T1000 (cell line): Measurements from ENCODE around the gene SKOR2.

Experiments
- DNase-seq: peaks from one replicate; lab custom pipeline; 2025; ENCODE audit warnings: mixed read lengths; lab: John Stamatoyannopoulos, UW

Gene SKOR2, protein sequence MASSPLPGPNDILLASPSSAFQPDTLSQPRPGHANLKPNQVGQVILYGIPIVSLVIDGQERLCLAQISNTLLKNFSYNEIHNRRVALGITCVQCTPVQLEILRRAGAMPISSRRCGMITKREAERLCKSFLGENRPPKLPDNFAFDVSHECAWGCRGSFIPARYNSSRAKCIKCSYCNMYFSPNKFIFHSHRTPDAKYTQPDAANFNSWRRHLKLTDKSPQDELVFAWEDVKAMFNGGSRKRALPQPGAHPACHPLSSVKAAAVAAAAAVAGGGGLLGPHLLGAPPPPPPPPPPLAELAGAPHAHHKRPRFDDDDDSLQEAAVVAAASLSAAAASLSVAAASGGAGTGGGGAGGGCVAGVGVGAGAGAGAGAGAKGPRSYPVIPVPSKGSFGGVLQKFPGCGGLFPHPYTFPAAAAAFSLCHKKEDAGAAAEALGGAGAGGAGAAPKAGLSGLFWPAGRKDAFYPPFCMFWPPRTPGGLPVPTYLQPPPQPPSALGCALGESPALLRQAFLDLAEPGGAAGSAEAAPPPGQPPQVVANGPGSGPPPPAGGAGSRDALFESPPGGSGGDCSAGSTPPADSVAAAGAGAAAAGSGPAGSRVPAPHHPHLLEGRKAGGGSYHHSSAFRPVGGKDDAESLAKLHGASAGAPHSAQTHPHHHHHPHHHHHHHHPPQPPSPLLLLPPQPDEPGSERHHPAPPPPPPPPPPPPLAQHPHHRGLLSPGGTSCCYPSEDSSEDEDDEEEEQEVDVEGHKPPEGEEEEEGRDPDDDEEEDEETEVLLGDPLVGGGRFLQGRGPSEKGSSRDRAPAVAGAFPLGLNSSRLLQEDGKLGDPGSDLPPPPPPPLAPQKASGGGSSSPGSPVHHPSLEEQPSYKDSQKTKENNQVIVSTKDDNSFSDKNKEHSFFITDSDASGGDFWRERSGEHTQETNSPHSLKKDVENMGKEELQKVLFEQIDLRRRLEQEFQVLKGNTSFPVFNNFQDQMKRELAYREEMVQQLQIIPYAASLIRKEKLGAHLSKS

DNA sequence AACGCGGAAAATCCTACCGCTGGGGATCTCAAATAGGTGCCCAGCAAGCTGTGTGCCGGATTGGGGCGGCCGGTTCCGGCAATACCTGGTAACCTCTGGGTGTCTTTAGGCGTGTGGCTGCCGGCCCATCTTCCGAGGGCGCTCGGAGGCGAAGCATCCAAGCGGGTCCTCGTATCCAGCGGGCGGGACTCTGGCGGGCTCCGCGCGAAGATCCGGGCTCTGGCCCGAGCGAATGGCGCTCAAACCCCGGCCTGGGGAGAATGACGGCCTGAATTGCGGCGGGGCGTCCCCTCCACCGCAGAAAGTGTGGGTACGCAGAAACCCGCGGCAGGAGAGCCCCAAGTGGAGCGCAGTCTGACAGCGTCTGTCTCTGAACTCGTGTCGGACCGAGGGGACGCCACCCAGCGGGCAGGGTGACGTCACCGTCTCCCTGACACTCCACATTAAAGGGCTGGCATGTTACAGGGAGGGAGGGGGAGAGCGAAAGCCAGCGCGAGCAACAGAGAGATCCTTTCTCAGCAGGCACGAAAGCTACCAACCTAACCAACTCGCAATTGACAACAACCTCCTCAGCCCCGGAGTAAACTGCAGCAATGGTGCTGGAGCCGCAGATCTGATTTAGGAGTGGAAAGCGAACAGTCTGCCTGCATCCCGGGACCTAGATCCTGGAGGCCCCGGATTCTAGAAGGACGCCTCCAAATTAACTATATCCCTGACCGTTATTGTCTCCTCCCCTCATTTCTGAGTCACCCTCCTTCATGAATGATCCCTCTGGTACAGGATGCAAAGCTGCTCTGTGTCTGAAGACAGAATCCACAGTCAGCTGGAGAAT lies at the start of gene SKOR2:
Gene SKOR2 (minus strand): TSS at position 372 of the 832 bp plus-strand sequence. CDS start 2,477 bp downstream, outside the sequence.
- DNase-seq, result no peak

DNA sequence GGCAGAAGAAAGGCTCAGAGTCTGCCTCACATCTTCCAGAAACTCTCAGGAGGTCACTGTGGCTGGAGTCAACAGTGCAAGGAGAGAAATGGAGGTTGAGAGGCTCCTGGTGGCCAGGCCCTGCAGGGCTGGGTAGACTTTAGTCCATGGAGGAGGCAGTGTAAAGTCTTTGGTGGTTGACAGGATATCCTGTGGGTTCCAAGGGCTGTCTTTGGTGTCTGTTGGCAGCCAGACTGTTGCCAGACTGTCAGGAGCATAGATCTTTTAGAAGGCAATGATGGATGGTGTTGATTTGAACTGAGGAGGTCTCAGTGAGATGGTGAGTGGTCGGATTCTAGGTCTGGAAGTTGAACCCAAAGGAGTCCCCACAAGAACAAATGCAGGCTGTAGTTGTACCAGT lies 45.0 kb upstream of the SKOR2 start:
- DNase-seq, result no peak

DNA sequence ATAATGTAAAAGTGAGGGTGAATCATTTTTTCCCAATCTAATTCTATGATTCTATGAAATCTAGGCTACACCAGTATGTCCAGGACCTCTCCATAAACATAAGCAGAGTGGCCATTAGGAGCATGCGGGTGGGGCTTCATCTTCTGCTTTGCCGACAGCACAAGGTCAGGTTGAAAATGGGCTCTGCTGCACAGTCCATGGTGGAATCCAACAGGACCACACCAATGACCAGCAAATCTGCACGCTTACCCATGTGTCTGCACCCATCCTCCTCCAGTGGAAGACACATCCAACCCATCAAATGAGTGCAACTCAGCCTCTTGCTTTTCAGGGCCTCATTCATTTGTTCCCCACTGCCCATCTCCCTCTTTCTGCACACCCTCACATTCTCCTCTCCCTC lies 43.3 kb upstream of the SKOR2 start:
- no peak for DNase-seq

DNA sequence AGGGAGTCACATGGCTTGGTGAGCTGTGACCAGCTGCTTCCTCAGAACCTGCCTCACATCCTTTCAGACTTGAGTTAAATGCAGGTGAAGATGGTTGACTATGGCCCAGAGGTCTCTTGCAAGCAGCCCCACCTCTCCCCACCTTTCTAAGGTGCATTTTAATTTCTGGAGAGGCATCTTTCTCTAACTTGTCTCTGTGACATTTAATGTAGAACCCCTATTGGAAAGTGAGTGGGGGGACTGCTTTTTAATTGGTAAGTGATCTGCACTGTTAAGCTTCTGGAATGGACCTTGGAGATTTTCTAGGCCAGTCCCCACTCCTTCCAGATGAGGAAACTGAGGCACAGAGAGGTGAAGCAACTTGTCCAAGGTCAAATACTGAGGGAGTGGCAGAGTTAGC lies 37.3 kb upstream of the SKOR2 start:
- DNase-seq, result no peak

DNA sequence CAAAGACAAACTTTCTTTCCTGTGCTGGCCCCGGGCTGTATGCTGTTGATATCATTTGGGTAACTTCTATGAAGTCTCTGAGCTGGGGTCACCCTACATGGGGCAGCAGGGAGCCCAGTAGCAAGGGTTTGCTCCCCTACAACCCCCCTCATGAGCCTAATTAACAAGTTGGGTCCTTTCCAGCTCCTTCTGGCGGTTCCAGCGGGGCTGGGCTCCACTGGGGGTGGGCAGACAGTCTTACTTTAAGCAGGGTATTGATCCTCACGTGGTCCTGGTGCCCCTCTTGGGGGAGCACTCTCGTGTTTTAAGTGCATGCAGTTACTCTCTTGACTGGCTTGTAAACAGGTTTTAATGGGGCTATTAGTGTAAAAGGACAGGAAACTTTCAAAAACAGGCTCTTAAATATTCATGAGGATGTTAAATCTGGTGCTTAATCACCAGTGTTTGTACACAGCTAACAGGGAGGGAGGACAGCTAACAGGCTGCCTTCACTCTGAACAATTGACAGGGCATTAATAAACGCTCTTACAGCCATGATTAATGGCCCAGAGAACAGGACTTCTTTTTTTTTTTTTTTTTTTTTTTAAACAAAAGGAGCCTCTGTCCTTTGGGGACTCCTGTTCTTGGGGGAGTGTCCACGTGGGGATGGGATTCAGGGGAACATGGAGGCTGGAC lies 36.6 kb upstream of the SKOR2 start:
- DNase-seq, result no peak

DNA sequence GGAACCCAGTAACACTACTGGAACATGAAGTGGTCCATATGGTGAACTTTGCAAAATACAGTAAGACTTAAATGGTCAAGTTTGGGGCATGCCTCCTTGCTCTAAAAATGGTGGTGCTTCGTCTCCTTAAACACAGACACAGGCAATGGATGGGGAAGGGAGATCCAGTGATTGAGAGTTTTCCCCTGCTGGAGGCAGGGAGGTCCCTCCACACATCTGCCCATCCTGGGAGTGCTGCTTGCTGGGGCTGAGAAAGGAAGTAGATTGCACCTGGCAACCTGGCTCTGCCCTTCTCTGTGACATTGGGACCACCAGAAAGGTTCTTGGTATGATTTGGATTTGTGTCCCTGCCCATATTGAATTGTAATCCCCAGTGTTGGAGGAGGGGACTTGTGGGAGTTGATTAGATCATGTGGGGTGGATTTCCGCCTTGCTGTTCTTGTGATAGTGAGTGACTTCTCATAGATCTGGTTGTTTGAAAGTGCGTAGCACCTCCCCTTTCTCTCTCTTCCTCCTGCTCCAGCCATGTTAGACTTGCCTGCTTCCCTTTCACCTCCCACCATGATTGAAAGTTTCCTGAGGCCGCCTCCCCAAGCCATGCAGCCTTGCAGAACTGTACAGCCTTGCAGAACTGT lies 35.4 kb upstream of the SKOR2 start:
- DNase-seq, result no peak

DNA sequence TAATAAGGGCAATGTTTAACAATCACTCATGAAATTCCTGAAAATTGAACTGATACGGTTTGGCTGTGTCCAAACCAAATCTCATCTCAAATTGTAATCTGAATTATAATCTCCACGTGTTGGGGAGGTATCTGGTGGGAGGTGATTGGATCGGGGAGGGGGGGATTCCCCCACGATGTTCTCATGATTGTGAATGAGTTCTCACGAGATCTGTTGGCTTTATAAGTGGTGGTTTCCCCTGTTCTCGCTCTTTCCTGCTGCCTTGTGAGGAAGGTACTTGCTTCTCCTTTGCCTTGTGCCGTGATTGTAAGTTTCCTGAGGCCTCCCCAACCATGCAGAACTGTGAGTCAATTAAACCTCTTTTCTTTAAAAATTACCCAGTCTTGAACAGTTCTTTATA lies 34.0 kb upstream of the SKOR2 start:
- no peak for DNase-seq

DNA sequence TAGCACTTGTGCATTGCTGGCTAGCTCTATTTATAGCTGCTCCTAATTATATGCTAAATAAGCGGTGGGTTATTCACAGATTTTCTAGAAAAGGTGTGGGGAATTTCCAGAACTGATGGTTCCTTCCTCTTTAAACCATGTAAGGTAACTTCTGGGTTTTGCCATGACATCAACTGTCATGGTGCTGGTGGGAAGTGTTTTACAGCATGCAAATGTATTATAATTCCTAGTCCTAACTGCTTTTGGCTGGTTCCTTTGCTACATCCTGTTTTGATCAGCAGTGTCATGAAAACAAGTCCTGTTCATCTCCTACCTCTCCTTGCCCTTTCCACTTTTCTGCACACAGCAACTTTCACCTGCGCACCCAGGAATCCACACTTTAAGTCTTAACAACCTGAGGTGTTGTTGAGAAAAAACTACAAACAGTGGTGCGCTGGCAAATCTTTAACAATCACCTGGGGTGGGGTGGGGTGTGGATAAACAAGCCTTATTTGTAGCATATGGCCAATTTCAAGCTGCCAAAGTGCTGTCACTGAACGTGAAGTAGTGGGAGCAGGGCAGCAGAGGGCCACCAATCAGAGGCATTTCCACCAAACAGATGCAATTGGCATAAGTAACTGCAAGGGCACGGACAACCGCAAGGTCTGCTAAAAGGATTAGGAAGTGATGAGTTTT lies 33.4 kb upstream of the SKOR2 start:
- no peak for DNase-seq

DNA sequence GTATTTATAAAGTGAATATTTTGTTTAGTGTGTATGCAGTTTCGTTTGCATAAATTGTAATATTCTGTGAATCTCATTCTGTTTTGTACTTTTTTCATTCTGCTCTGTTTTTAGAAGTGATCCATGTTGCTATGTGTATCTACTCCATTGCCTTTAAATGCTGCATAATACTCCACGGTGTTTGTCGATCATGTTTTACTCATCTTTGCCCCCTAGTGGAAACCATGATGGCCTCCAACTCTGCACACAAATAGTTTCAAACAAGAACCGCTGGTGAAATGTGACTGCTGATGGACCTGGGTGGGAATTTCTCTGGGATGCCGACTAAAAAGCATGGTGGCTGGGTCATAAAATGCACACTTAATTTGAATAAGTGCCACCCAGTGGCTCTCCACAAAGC lies 32.0 kb upstream of the SKOR2 start:
- DNase-seq, result no peak

DNA sequence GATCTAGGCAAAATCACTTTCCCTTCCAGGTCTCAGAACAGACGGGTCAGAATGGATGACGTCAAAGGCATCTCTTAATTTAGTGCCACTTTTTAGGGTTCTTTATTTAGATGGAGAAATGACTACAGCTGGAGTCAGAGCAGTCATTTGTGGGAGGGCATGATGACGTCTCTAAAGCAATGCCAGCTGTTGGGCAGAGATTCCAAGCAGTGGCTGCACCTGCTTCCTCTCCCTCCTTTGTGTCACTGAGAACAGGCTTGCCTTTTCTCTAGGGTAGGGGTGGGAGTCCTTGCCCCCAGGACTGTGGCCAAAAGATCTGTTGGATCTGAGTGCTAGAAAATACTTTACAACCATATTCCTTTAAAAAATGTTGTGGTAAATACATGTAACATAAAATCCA lies 28.7 kb upstream of the SKOR2 start:
- DNase-seq, result no peak

DNA sequence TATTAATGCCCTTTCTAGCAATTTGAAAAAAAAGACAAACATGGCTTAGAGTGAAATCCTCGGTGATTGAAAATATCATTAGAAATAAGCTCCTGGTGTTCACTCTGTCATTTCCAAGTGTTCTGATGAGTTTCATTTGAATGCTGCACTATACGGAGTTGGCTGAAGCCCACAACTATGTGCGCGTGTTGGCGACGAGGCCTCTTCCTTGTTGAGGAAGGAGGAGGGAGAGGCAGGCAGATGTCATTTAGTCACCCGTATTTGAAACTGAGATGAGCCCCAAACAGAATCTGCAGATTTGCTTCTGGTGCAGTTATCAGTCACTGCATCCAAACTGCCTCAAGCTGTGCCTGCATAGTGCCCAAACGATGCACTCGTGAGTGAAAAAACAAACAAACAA lies 23.5 kb upstream of the SKOR2 start:
- no peak for DNase-seq

DNA sequence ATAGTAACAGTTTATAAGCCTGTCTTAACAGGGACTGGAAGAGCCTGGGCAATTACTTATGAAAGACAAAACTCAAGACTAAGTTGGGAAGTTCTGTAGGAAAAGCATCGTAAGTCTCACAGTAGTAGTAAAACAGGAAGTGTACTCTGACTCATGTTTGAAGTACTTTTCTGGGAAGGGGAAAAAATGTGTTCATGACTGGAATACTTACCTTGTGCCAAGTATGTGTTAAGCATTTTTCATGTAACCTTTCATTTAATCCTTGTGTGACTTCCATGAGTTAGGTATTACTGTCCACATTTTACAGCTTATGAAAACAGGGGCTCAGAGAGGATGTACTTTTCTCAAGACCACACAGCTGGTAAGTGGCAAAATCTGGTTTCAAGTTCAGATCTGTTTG lies 13.7 kb upstream of the SKOR2 start:
- DNase-seq, result no peak

DNA sequence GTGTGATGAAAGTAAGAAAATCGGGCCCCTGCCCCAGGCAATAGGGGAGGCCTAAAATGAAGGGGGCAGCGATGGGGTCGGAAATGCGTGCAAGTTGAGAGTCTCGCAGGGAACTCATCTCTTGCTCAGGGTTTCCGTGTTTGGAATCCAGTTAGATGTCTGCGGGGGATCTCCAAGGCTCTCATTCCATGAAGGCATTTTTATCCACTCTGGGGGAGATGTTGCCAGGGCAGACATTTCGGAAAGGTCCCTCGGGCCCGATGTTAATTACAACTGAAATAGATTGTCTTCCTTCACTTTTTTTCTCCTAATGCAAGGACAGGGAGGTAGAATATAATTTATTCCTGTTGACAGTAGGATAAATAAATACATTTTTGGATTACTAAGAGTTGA lies 12.8 kb upstream of the SKOR2 start:
- no peak for DNase-seq

DNA sequence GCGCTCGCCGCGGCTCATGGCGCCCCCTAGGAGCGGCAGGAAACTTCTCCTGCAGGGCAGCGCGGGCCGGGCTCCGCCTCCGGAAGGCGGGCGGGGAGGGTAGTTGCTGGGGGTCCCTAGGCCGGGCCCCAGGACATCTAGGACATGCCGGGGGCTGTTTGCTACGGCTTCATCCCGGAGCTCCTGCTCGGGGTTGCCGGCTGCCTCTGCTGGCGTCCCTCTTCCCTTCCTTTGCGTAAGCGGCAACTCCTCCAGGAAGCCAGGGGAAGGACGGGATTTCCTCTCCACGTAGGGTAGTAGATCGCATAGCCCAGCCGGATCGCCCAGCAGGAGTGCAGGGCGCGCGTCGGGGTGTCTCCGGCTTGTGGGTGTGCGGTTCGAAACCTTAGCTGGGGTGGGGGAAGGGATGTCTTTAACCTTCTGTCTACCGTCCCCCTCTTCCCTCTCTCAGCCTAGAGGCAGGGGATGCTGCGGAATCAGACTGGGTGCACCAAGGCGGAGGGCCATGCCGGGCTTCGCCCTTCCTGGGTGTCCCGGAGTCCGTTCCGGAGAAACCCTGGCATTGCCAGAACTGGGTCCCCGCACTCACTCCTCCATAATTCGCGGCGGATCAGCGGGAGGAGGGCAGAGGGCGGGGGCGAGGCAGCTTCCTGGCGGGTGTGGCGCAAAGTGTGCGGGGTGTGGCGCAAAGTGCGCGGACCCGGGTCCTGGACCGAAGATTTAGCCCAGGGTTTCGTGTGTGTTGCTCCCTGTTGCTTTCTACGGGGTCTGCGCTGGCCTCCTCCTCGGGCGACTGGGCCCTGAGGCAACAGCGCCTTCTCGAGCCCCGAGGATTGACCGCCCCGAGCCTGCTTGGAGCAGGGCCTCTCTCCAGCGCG lies 12.2 kb upstream of the SKOR2 start:
- no peak for DNase-seq

DNA sequence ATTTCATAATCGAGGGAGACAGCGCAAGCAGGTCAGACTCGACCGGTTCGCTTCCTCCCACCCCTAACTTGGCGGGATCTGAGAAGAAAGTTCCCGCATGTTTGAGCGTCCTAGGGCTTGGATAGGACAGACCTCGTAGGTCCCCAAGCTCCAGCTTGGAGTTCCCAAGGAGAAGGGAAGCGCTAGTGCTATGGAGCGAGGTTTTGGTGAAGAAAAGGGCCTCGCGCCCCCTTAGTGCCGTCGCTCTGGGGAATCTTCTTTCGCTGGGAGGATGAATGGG lies 11.6 kb upstream of the SKOR2 start:
- DNase-seq, result no peak

DNA sequence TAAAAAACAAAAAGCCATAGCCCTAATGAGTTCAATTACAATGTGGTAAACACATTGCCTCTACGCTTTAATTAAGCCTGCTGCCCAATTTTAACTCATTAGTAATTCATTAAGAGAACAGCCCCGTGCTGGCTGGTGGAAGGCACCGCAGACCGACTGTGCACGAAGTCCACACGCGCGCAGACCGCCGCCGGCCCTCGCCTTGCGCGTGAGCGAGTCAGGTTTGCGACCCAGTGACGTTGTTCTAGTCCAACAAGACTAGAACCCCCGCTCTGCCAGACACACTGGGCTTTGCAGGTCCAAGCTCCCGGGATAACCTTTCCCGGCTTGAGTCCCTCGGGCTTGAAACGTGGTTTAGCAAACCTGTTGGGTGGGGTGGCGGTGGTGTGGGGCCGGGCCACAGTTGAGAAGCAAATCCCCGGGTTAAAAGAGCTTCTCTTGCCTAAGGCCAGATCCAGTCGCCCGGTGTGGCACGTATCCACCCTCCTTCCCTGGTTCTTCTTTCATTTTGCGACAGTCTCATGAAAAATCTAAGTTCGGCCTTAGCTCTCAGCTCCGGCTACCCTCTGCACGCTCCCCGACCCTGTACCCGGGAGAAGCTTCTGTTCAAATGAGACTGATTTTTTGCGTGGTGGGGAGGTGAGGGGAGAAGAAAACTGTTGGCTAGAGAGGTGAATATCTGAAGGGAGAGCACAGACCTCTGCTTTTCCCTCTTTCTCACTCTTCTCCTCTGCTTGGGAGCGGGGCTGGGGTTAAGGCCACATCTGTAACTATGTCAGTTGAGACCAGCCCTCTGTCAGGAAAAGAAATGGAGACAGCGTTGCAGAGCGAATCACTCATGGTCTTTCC lies 11.1 kb upstream of the SKOR2 start:
- DNase-seq, result no peak

DNA sequence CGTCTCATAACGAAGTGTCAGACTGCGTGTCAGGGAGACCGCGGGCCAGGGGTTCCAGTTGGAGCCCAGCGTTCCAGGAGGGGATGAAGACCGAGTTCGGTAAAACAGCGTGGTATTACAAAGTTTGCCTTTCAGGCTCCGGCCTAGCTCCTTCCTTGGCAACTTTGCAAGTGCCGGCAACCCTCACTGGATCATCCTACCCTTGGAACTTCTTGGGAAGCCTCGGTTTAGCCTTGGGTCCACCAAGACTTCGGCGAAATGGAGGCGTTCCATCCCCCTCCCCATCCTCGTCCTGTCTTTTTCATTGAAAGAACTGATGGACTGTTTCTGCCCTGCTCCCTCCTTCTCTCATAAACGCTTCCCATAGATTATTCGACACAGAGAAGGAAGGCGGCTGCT lies 10.4 kb upstream of the SKOR2 start:
- no peak for DNase-seq

DNA sequence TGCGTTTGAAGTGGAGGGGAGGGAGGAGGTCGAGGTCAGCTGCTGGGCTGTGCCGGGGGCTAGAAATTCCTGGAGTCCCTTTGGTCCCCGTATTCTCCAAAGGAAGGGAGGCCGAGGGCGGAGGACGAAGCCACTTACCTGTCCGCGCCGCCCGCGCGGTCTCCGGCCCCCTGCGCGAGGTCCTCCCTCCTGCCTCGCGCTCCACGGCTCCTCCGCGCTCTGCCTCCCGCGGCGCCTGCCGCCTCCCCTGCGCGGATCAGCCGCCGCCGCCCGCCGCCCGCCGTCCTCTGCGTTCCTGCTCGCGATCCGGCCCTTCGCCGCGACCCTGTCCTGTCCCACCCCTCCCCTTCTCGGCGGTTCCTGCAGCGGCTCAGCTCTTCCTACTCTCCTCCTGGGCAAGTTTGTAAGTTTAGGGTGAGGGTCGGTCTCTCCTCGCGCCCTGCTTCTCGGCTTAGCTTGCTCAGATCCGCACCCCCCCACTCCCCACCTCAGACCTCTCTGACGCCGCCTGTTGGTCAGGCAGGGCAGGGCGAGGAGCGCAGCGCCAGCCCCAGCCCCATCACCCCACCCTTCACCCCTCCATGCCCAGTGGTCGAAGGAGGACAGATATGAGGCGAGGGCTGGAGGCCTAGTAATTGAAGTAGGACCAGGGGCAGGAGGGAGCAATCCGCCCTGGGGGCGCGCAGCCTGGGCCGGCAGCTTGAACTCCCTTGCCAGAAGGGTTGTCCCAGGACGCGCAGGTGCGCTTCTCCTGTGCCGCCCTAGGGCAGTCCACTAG lies 9.7 kb upstream of the SKOR2 start:
- DNase-seq, result no peak
